Esophagus squamous epithelium (tissue), 5 donors: ENCODE results near the gene FBXO47. TPM values are rescaled to one million over a fixed set of nuclear protein-coding genes. Genes with fewer than 3 reads are reported as not detected.

Source experiments
- DNase-seq: peaks from one replicate; lab custom pipeline; 2025; lab: John Stamatoyannopoulos, UW
- H3K27ac ChIP-seq, 4 donors: fragments of 200-600 bp; sonication (generic); one replicate each; pipeline ENCODE4 v1.5.1; 2016 to 2019; ENCODE audit warnings: mild to moderate bottlenecking in 1 of 4
- H3K27me3 ChIP-seq, 4 donors: fragments of 200-600 bp; sonication (generic); 1 replicate in 3 of 4; 2 replicates in 1 of 4; pipeline versions ENCODE4 v1.5.1 to v1.6.0; 2017 to 2021; ENCODE audit warnings: antibody characterized with exemption in 1 of 4
- H3K36me3 ChIP-seq, 3 donors: fragments of 200-600 bp; sonication (generic); one replicate each; pipeline ENCODE4 v1.5.1; 2016 to 2019
- H3K4me1 ChIP-seq, 3 donors: fragments of 200-600 bp; sonication (generic); one replicate each; pipeline ENCODE4 v1.5.1; 2017 to 2019
- H3K4me3 ChIP-seq, 4 donors: fragments of 200-600 bp; sonication (generic); 1 replicate in 3 of 4; 2 replicates in 1 of 4; pipeline ENCODE4 v1.5.1; 2016 to 2019; ENCODE audit warnings: mild to moderate bottlenecking in 2 of 4, moderate library complexity in 1 of 4
- H3K9me3 ChIP-seq, 3 donors: fragments of 200-600 bp; sonication (generic); one replicate each; pipeline ENCODE4 v1.5.1; 2016 to 2019
- CTCF ChIP-seq, 6 experiments: fragments of 450-650 bp in 4 of 6; fragments of 200-600 bp in 2 of 6; sonication (generic) in 2 of 6; IDR thresholded peaks; one replicate each; pipeline ENCODE4 v1.5.1; 2016 to 2019; ENCODE audit warnings: antibody characterized with exemption in 6 of 6, mild to moderate bottlenecking in 4 of 6, moderate library complexity in 4 of 6
- POLR2A ChIP-seq, 4 donors: fragments of 450-650 bp; IDR thresholded peaks; one replicate each; pipeline ENCODE4 v1.6.1; 2017; ENCODE audit warnings: antibody characterized with exemption in 4 of 4, mild to moderate bottlenecking in 4 of 4, moderate library complexity in 3 of 4
- WGBS, 2 donors: methylation state at CpG; one replicate each; pipeline ENCODE4 v1.1.5; 2018; 5-methylcytosine and 5-hydroxymethylcytosine counted together
- intact Hi-C: fragments of 100-400 bp; cut with DNase I; formaldehyde crosslinking; loops from one replicate; pipeline ENCODE4 v1.15.0; 2022
- total RNA-seq, 4 donors: library from RNA; depleted of rRNA; stranded (reverse); fragments of >200 nt; gene quantifications; one replicate each; pipeline ENCODE4 v1.1.0, GENCODE V29; 2016
- donor health status: DM: yes; HTN: yes; CAD: no.

Gene FBXO47
- total RNA-seq, 4 donors from 2014 or later: not detected

GRCh38 chr17:38994026-38994425 lies 26.8 kb upstream of the FBXO47 start:
- WGBS, 2 donors: 24 to 42% methylated on average over 1 to 2 of the region's 2 CpGs

DNA sequence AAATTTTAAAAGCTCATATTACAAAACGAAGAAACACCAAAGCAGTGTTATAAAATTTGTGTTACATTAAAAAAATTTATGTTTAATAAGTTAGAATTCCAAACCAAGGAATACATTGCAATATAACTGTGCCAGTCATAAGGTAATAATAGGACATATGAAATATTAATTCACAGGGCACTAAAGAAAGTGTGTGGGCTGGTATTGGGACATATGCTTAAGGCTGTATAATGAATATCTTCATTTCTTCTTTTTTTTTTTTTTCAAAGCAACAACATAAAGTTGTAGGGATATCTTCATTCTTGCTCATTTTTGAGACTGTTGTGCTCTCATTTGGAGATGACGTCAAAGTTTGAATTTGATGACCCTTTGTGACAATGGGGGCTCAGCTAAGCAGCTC lies 17.5 kb upstream of the FBXO47 start:
- no peak for TF ChIP-seq POLR2A (IDR thresholded peaks at IDR 0.05)
- TF ChIP-seq CTCF (IDR thresholded peaks at IDR 0.05): no peak
- intact Hi-C loops: loop anchor here (5.0 kb wide), 1 partner anchor 168 kb away; the partner anchor contains the start of gene PLXDC1
- H3K27ac ChIP-seq: no peak overlapping the region
- 71 to 75% methylated on average over 2 of the region's 2 CpGs for WGBS, 2 donors
- no peak overlapping the region for H3K4me3 ChIP-seq
- no peaks in the 10 kb centered on the region for H3K27me3 ChIP-seq
- no peak for DNase-seq
- peaks cover 0 to 27% (median 0%) of the 10 kb centered on the region in 3 donors for H3K4me1 ChIP-seq
- no peaks in the 10 kb centered on the region for H3K9me3 ChIP-seq
- no peaks in the 10 kb centered on the region for H3K36me3 ChIP-seq

More at GRCh38 chr17:38994026-38994425, 26.8 kb upstream of the FBXO47 start:
- no peaks in the 10 kb centered on the region for H3K27me3 ChIP-seq
- no peak overlapping the region for H3K27ac ChIP-seq
- no peaks in the 10 kb centered on the region for H3K36me3 ChIP-seq
- intact Hi-C loops: no loop called here
- TF ChIP-seq CTCF (IDR thresholded peaks at IDR 0.05): no peak
- peaks cover 0 to 10% (median 4%) of the 10 kb centered on the region in 3 donors for H3K4me1 ChIP-seq
- DNase-seq: no peak
- H3K4me3 ChIP-seq: no peak overlapping the region
- peaks cover 0 to 21% (median 18%) of the 10 kb centered on the region in 3 donors for H3K9me3 ChIP-seq

DNA sequence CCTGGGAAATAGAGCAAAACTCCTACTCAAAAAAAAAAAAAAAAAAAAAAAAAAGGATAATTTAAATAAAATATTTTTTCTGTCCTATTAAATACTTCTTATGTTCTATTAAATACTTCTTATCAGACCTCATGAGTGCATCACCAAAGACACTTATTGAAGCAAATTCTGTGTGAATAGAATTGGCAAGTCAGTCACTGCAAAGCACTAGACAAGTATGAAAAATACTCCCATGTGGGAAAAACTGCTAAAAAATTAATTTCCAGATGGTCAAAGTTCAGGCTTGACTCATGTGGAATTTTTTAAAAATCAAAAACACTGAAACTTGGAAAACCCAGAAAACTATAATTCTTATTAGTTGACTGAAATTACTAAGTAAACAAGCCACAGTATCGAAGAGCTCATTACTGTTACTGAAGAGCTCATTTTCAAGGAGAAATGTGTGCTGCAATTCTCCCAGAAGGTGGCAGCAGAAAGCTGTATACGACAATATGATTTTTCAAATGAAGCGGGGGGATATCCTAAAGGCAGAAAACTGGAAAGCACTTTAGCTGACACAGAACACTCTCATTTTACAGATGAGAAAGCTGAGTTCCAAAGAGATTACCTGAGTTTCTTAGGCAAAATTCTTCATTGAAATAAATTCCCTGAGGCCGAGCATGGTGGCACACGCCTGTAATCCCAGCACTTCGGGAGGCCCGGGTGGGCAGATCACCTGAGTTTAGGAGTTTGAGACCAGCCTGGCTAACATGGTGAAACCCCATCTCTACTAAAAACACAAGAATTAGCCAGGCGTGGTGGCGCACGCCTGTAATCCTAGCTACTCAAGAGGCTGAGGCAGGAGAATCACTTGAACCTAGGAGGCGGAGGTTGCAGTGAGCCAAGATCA lies 15.9 kb upstream of the FBXO47 start:
- H3K4me1 ChIP-seq: peaks cover 0 to 27% (median 0%) of the 10 kb centered on the region in 3 donors
- intact Hi-C loops: loop anchor here (5.0 kb wide), 1 partner anchor 169 kb away; the partner anchor contains the start of gene PLXDC1
- no peak overlapping the region for H3K27ac ChIP-seq
- no peaks in the 10 kb centered on the region for H3K9me3 ChIP-seq
- H3K27me3 ChIP-seq: no peaks in the 10 kb centered on the region
- no peaks in the 10 kb centered on the region for H3K36me3 ChIP-seq
- DNase-seq: no peak
- TF ChIP-seq CTCF (IDR thresholded peaks at IDR 0.05) (peak; percentile 67 to 84 (median 78)), POLR2A (IDR thresholded peaks at IDR 0.05) (no peak)
- WGBS, 2 donors: 42 to 47% methylated on average over 9 to 10 of the region's 11 CpGs
- H3K4me3 ChIP-seq: no peak overlapping the region

- H3K27me3 ChIP-seq: no peaks in the 10 kb centered on the region
- intact Hi-C loops: loop anchor here (5.0 kb wide), 1 partner anchor 171 kb away; the partner anchor contains the start of gene PLXDC1
- DNase-seq: no peak
- H3K4me1 ChIP-seq: peaks cover 0 to 27% (median 0%) of the 10 kb centered on the region in 3 donors
- no peaks in the 10 kb centered on the region for H3K36me3 ChIP-seq
- H3K9me3 ChIP-seq: no peaks in the 10 kb centered on the region
- no peak overlapping the region for H3K4me3 ChIP-seq
- H3K27ac ChIP-seq: peak overlapping the region in 2 of 4 donors; percentile 15 to 25
- WGBS, 2 donors: 34 to 58% methylated on average over 2 of the region's 2 CpGs
- TF ChIP-seq CTCF (IDR thresholded peaks at IDR 0.05) (no peak), POLR2A (IDR thresholded peaks at IDR 0.05) (no peak)
Measured at GRCh38 chr17:38981636-38982035, 14.4 kb upstream of the FBXO47 start.
